SH-SY5Y (cell line): ENCODE results near the gene TMUB2.

Experiments
- GATA2 ChIP-seq: IDR thresholded peaks from 2 replicates; pipeline ENCODE4 v1.6.1; 2011; ENCODE audit warnings: mild to moderate bottlenecking, low read depth, low read length
- GATA3 ChIP-seq: IDR thresholded peaks from 2 replicates; pipeline ENCODE4 v1.6.1; 2011; ENCODE audit warnings: low read depth, mild to moderate bottlenecking, low read length, moderate library complexity

DNA sequence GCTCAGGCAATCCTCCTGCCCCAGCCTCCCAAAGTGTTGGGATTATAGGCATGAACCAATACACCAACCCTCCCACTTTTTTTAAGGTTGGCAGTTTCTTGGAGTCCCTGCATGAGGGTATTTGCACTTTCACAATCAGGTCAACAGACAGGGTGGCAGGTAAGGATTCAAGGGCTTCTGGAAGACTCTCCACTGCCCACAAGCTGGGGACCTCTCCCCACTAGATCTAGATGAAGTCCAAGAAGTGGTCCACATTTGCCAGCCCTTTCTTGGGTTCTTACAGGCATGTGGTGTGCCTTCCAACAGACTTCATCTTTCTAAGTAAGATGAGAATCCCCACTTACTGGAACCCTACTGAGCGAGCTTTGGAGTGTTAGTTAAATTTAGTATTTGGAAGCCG is 12.3 kb upstream of the TMUB2 start:
- TF ChIP-seq GATA3: no peak
- TF ChIP-seq GATA2: no peak
